Transverse colon (tissue), 4 donors: Measurements from ENCODE around the gene DPP7.

ENCODE experiments used
- EP300 ChIP-seq: sonication (generic); formaldehyde crosslinking; IDR thresholded peaks from one replicate; pipeline ENCODE4 v1.6.1; 2017; ENCODE audit warnings: antibody characterized with exemption, low read depth
- POLR2A ChIP-seq: fragments of 450-650 bp; IDR thresholded peaks from one replicate; pipeline ENCODE4 v1.6.1; 2016; ENCODE audit warnings: antibody characterized with exemption, mild to moderate bottlenecking, moderate library complexity
- POLR2AphosphoS5 ChIP-seq, 3 donors: sonication (generic); formaldehyde crosslinking; IDR thresholded peaks; one replicate each; pipeline ENCODE4 v1.6.1; 2016; ENCODE audit warnings: antibody characterized with exemption in 3 of 3
- TF ChIP-seq, protein P1 (sequence below), 5 experiments: fragments of 200-600 bp in 3 of 5; fragments of 450-650 bp in 2 of 5; sonication (generic) in 3 of 5; IDR thresholded peaks; 1 replicate in 2 of 5; 2 replicates in 3 of 5; pipeline ENCODE4 v1.5.1; 2016 to 2017; ENCODE audit warnings: antibody characterized with exemption in 5 of 5, inconsistent platforms in 3 of 5, mild to moderate bottlenecking in 2 of 5, moderate library complexity in 1 of 5

DNA sequence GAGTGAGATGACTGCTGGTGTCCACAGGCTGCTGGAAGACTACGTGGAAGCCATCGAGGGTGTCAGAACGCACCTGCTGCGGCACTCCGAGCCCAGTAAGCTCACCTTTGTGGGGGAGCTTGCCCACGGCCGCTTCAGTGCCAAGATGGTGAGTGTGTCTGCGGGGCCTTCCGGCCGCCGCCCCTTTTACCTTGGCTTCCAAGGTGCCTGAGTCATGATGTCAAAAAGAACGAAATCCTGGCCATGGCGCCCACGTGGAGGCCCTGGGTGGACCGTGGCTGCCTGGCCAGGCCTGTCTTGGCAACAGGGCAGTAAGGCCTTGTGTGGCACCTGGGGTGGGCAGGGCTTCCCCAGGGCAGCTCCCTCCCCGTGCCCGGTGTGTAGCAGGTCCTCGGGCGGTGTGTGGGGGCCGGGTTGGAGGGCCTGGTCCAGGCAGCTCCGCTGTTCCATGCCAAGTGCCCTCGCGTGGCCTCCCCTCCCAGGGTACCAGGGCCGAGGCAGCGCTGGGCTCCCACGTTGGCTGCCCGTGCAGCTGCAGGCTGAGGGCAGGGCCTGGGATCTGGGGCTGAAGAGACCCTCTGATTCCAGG lies 7.8 kb downstream of the DPP7 start:
- TF ChIP-seq, protein P1, sequence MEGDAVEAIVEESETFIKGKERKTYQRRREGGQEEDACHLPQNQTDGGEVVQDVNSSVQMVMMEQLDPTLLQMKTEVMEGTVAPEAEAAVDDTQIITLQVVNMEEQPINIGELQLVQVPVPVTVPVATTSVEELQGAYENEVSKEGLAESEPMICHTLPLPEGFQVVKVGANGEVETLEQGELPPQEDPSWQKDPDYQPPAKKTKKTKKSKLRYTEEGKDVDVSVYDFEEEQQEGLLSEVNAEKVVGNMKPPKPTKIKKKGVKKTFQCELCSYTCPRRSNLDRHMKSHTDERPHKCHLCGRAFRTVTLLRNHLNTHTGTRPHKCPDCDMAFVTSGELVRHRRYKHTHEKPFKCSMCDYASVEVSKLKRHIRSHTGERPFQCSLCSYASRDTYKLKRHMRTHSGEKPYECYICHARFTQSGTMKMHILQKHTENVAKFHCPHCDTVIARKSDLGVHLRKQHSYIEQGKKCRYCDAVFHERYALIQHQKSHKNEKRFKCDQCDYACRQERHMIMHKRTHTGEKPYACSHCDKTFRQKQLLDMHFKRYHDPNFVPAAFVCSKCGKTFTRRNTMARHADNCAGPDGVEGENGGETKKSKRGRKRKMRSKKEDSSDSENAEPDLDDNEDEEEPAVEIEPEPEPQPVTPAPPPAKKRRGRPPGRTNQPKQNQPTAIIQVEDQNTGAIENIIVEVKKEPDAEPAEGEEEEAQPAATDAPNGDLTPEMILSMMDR (IDR thresholded peaks at IDR 0.05): no peak
- no peak for TF ChIP-seq POLR2AphosphoS5 (IDR thresholded peaks at IDR 0.05)
- TF ChIP-seq POLR2A: no peak
- TF ChIP-seq EP300: no peak
